ENCODE measurements around the gene PSMB2.

DNA sequence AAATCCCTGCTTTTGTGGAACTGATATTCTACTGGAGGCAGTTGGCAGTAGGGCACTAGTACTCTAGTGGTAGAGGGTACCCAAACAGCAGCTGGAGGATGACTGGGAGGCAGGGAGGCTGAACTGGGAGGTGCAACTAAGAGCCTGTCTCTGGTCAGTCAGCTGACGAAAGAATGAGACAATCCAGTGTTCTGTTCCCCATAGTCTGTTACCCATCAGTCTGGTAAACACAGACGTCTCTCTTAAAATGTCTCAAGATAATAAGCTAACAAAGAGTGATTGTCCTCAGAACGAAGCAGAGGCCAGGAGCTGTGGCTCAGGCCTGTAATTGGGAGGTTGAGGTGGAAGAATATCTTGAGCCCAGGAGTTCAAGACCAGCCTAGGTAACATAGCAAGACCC lies 37.9 kb downstream of the PSMB2 start:
- TF ChIP-seq, protein P1, sequence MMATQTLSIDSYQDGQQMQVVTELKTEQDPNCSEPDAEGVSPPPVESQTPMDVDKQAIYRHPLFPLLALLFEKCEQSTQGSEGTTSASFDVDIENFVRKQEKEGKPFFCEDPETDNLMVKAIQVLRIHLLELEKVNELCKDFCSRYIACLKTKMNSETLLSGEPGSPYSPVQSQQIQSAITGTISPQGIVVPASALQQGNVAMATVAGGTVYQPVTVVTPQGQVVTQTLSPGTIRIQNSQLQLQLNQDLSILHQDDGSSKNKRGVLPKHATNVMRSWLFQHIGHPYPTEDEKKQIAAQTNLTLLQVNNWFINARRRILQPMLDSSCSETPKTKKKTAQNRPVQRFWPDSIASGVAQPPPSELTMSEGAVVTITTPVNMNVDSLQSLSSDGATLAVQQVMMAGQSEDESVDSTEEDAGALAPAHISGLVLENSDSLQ (IDR thresholded peaks at IDR 0.05): no peak
- TF ChIP-seq SUZ12 (IDR thresholded peaks at IDR 0.05): no peak
- TF ChIP-seq FOXA1 (IDR thresholded peaks at IDR 0.05): no peak
- no peak for TF ChIP-seq L3MBTL2 (conservative IDR thresholded peaks at IDR 0.05)
- TF ChIP-seq ELF4 (IDR thresholded peaks at IDR 0.05): no peak
- no peak for TF ChIP-seq FOXK2 (IDR thresholded peaks at IDR 0.05)
- TF ChIP-seq HDGF (IDR thresholded peaks at IDR 0.05; ENCODE audit: borderline replicate concordance): no peak
- TF ChIP-seq FOXM1 (IDR thresholded peaks at IDR 0.05; ENCODE audit: borderline replicate concordance): no peak
- no peak for TF ChIP-seq BHLHE40 (IDR thresholded peaks at IDR 0.05; ENCODE audit: borderline replicate concordance)
- TF ChIP-seq TARDBP (IDR thresholded peaks at IDR 0.05): no peak
- TF ChIP-seq SP1 (IDR thresholded peaks at IDR 0.05): no peak
- no peak for TF ChIP-seq ZNF384 (IDR thresholded peaks at IDR 0.05)

Measured in HEK293T (cell line).